HG03460 (cell line): Measurements from ENCODE around the gene KRTAP4-5.
"Not testable (repeated sequence)": the region's sequence is repeated elsewhere in the genome, so short reads cannot be mapped to it uniquely, and the experiment has no call there.

ENCODE experiments used
- ATAC-seq: cut with Tn5 transposase; IDR thresholded peaks from one replicate; pipeline ENCODE4 v1.9.1; 2021; ENCODE audit not compliant: unreplicated experiment

KRTAP4-5 gene

DNA sequence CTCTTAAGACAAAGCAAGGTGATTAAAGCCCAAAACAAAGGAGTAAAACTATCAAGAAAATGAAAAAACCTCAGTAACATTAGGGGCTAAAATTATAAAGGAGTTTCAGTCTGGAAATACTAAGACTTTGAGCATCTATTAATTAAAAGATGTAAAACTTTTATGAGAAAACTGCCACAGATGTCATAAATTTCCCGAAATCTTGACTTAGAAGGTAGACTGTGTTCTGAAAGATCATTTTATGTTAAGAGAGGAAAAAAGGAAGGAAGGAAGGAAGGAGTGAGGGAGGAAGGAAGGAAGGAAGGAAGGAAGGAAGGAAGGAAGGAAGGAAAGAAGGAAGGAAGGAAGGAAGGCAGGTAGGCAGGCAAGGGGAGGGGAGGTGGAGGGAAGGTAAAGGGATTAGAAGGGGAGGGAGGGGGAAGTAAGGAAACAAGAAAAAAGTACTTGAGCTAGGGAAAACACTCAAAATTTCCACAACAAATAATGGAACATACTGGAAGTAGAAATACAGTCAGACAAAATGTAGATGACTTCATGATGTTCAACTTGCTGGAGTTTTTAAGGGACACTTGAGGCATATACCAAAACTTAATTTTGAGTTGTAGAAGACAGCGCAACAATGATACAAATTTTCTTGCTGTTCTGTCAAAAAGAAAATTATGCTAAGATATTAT lies 2.0 kb downstream of the KRTAP4-5 start:
- ATAC-seq = no peak

DNA sequence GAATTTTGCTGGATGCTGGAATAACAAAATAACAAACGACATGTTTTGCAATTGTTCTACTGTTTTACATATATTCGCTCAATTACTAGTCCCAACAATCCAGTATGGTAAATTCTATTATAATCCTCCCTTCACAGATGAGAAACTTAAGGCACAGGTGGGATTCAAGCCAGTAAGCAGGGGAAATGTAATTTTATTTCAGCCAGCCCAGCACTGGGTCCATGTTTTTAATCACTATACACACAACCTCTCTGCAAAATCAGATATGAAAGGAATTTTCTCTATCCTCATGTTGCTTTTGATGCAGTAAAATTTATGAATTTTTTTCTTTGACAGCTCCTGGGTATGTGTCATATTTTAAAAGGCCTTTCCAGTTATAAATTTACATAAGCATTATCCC lies 4.4 kb downstream of the KRTAP4-5 start:
- no peak for ATAC-seq

DNA sequence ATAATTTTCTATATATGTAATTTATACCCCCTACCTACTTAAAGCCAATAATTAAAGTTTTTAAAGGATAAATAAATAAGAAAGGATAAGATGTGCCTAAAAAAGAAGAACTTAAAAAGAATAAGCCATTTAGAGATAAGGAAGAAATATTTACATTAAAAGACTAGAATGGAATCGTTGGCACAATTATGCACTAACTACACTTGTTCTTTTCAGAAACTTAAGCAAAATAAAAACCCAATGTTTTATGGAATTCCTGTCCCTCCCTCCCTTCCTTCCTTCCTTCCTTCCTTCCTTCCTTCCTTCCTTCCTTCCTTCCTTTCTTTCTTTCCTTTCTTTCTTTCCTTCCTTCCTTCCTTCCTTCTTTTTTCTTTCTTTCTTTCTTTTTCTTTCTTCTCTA lies 4.8 kb downstream of the KRTAP4-5 start:
- no peak for ATAC-seq

DNA sequence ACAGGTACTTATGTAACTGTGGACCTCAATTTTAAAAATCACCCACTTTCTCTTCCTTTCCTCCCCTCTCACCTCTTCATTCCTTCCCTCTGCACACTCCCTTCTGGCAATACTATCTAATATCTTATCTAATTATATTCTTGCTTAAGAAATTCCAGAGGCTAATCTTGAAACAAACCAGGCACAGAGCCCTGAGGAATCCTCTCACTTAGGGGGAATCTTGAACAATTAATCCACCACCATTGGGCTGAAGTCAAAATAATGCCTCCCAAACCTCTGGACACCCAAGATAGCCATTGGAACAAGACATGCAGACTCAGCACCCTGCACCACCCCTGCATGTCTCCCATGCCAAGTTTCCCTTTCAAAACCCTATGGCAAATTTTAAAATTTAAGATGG lies 8.3 kb downstream of the KRTAP4-5 start:
- ATAC-seq = no peak

DNA sequence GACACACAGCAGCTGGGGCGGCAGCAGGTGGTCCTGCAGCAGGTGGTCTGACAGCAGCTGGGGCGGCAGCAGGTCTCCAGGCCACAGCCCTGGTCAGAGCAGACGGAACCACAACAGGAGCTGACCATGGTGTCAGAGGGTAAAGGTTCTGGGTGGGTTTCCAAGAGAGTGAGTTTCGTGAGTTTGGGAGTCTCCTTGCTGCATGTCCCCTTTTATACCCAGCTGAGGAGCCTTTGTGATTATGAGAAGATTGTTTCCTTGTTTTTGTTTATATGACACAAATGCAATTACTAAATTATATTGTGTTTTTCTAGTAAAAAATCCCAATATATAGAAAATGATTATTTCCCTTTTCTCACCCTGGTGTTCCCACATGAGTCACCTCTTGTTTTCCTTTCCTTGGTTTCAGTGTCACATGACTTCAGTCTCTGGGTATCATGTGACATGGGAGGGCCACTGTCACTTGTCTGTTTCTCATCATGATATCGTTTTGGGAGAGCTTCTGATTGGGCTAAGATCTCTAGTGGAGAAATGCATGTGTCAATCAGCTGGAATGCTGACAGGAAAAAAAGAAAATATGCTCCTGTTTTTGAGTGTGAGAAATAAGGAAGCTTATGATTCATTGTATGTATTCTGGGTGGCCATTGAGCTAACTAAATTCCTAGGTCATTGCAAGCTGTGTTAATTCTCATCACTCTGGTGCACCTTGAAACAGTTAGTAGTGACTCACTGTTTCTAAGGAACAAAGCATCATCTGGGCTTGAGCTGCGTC lies 9.1 kb downstream of the KRTAP4-5 start, which contains the start of gene KRTAP4-6:
KRTAP4-6 (minus strand) TSS at position 185 of the 772 bp plus-strand sequence; CDS start at position 128, 57 bp downstream.
- ATAC-seq = no peak

DNA sequence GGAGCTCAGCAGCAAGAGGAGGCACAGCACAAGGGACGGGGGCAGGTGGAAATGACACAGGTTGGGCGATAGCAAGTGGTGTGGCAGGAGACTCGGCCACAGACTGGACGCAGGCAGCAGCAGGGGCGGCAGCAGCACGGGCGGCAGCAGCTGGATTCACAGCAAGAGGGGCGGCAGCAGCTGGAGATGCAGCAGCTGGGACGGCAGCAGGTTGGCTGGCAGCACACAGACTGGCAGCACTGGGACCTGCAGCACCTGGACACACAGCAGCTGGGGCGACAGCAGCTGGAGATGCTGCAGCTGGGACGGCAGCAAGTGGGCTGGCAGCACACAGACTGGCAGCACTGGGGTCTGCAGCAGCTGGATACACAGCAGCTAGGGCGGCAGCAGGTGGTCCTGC lies 9.8 kb downstream of the KRTAP4-5 start:
- not testable (repeated sequence) for ATAC-seq

DNA sequence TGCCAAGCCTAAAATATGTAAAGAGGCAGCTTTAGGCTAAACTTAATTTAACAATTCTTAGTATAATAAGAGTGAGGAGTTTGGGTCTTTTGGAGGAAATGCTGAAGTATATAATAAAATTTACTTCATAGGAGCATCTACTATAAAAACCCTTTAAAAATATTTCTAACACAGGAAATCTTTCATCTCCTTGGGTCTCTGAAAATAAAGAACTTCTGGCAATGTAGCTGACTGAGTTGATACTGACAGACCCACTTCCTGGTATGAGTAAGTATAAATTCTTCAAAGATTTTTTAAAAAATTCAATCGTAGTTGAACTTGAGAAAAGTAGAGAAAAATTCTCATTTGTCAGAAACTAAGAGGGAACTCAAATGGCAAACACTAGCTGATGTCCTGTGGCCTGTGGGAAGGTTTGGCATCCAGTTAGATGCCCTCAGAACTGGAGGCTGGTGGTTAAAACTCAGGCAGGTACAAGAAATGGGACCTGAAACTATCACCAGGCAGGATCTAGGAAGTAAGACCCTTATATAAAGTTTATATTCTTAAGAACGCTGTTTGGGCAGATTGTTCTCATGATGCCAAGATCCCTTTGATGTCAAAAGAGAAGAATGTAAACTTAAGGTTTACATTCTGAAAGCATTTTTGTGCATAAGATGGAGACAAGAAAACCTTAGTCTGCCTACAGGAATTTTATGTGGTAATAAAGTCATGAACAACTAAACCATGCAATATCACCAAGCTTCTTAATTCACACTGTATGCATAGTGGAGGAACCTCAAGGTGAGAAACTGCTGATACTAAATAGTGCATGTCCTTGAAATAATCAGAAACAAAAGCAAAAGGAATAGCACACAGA lies 15.5 kb downstream of the KRTAP4-5 start:
- no peak for ATAC-seq

DNA sequence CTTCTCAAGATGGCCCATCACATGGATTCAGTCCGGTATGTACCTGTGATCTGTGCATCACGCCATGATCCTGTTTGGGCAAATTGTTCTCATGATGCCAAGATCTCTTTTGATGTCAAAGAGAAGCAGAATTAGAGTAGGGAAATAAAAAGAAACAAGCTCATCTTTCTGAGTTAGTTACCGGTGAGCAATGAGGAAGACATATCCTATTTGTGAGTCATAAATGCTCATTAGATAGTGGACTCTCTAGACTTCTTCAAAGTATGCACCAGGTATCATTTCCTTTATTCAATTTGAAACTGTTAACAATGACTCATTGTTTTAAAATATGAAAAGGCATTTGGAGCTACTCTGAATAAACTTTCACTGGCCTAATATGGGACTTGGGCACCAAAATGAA lies 17.6 kb downstream of the KRTAP4-5 start:
- no peak for ATAC-seq

DNA sequence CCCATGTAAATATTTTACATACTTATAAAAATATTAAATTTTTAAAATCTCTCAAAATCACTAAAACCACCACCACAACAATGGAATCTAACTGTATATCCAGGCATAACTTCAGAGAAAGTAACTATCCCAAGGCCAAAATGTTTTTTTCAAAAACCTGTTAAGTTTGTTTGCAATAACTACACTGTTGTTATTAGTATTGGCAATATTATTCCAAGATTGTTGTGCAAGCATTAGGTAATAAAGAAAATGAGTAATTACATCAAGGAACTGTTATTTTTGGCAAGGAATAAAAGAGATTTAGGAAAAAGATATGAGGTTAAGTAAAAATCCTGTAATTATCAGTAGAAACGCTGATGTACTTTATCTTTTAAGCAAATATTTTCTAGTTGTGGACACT lies 22.3 kb downstream of the KRTAP4-5 start:
- ATAC-seq = no peak

DNA sequence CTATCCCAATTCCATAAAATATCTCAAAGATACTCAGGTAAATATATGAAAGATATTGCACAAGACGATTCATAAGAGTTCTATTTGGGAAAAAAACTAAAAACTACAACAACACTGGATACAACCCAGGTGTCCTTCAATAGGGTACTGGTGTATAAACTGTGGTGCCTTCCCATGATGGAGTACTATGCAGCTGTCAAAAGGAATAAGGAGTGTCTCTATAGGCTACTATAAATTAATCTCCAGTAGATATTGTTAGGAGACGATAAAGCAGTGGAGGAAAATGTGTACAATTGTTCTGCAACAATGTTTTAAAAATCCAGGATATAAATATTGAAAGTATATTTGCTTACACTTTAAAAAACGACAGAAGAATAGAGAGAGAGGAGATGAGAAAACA lies 23.2 kb downstream of the KRTAP4-5 start:
- no peak for ATAC-seq

DNA sequence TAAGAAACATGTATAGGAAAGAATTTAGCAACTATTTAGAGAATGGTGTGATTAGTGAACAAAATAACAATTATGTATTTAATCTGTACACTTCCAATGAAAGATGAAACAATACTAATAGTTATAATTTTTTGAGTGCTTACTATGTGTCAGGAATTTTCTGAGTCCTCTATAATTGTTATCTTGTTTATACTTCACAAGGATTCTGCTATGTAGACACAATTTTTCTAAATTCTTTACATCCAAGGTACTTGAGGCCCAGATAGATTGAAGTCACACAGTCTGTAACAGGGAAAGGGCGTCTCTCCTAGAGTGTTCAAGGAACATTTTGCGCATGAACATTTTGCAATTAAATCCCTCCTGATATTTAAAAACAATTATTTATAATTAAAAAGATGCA lies 24.6 kb downstream of the KRTAP4-5 start:
- no peak for ATAC-seq

DNA sequence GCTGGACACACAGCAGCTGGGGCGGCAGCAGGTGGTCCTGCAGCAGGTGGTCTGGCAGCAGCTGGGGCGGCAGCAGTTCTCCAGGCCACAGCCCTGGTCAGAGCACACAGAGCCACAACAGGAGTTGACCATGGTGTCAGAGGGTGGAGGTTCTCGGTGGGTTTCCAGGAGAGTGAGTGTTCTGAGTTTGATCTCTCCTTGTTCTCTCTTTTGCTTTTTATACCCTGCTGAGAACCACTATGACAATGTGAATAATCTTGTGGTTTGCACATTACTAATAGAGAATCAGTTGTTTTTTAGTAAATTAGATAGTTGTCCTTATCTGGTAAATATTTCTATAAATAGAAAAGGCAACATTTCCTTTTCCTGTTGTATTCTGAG lies 25.6 kb downstream of the KRTAP4-5 start, which contains the start of gene KRTAP4-12:
KRTAP4-12 (minus strand) TSS at position 192 of the 381 bp plus-strand sequence; CDS start at position 132, 60 bp downstream.
- not testable (repeated sequence) for ATAC-seq

DNA sequence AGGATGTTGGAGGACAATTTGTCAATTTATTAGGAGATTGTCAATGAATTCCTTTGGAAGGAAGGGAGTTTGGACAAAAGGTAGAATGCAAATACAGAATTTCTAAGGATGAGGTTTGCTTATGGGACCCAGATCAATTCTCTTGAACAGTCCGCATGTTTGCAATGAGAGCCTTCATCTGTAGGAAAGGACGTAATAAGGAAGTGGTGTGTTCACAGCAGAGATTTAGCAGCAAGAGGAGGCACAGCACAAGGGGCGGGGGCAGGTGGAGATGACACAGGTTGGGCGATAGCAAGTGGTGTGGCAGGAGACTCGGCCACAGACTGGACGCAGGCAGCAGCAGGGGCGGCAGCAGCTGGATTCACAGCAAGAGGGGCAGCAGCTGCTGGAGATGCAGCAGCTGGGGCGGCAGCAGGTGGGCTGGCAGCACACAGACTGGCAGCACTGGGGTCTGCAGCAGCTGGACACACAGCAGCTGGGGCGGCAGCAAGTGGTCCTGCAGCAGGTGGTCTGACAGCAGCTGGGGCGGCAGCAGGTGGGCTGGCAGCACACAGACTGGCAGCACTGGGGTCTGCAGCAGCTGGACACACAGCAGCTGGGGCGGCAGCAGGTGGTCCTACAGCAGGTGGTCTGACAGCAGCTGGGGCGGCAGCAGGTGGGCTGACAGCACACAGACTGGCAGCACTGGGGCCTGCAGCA lies 26.2 kb downstream of the KRTAP4-5 start:
- ATAC-seq = not testable (repeated sequence)

DNA sequence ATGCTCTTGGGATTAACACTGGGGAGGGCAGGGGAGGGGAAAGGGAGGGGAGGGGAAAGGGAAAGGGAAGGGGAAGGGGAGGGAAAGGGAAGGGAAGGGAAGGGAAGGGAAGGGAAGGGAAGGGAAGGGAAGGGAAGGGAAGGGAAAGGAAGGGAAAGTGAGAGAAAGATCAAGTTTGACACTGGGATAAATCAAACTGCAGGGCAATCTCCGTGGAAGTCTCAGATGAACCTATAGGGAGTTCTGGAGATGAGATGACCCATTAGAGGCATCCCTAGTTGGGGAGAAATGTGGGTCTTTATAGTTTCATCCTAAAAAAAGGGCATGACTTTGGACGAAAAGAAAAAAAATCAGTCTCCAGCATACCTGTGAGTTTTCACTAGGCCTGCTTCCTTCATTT lies 27.9 kb downstream of the KRTAP4-5 start:
- ATAC-seq = no peak

DNA sequence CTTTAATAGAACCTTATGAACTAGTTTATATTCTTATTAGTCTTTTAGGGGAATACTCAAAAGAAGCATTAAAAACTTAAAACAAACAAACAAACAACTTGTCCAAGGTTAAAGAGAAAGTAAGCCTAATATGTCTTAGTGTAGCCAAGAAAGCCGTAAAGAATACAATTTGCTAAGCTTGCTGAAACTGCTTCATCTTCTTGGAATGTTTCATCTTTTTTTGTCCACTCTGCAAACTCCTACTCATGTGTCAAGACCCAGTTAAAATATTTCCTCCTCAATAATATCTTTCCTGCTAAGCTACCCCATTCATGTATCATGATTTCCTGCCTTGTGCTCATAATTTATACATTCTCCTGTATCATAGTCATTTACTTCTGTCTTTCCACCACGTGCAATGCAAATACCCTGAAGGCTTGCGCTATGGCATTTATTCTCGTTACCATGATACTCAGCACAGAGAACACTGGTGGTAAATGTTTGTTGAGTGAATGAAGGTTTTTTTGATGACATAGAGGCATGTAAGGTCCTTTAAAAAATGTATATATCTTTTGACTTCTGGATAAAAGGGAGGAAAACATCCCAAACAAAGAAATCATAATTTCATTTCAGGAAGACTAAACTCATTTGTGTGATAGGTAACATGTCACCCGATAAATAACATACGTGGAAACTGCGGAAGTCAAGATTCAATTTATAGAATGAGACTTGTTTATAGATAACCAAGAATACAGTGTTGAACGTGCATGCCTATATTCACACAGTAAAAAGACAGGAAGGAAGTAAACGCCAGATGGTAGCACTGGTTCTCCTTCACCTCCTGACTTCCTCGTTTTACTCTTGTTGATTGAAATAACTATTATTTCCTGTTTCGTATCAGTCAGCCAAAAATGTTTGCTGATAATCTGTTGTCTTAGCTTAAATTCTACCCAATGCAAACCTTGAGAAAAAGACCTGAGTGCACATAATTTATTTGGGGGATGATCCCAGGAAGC lies 29.6 kb downstream of the KRTAP4-5 start:
- not testable (repeated sequence) for ATAC-seq

DNA sequence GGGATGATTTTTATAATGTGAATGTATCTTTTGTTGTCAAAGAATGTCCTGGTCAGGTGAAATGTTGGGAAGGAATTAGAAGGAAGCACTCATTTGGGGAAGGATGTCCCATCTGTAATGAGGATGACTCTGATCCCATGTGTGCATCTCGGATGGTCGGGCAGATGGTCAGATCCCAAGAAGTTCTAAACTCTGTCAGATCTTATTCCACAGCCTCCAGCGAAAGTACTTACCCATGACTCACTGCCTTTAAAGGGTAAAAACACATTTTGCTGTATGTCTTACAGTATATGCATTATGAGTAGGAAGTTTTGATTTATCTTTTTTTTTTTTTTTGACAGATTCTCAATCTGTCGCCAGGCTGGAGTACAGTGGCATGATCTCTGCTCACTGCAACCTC lies 30.9 kb downstream of the KRTAP4-5 start:
- no peak for ATAC-seq

DNA sequence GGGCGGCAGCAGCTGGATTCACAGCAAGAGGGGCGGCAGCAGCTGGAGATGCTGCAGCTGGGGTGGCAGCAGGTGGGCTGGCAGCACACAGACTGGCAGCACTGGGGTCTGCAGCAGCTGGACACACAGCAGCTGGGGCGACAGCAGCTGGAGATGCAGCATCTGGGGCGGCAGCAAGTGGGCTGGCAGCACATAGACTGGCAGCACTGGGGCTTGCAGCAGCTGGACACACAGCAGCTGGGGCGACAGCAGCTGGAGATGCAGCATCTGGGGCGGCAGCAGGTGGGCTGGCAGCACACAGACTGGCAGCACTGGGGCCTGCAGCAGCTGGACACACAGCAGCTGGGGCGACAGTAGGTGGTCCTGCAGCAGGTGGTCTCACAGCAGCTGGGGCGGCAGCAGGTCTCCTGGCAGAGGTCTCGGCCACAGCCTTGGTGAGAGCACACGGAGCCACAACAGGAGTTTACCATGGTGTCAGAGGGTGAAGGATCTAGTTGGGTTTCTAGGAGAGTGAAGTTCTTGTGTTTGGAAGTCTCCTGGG lies 31.7 kb downstream of the KRTAP4-5 start, which contains the start of gene KRTAP4-11:
KRTAP4-11 (minus strand) TSS at position 528 of the 541 bp plus-strand sequence; CDS start at position 470, 58 bp downstream.
- ATAC-seq = not testable (repeated sequence)

DNA sequence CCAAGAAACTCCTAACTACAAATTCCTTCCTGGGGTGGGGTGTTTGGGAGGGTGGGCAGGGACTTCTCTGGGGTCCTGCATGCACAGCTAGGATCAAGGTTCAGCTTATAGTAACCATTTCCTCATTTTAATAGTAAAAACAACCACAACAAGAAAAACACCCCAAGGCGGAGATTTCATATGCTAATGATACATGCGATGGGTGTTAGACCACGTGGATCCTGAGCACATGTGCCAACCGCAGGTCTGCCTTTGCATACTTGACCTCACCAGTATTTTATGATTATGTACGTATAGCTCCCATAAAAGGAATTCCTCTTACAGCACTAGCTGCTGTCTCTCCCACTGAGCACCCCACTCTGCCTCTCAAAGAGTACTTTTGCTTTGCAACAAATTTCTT lies 33.3 kb downstream of the KRTAP4-5 start:
- no peak for ATAC-seq
